Occipital lobe (tissue), 2 donors: ENCODE data around the gene SYNE3. TPM values are rescaled to one million over a fixed set of nuclear protein-coding genes. Genes with fewer than 3 reads are reported as not detected.
A peak's percentile ranks its signal among the peaks of the same experiment; 100 is the strongest.

Experiments used
- DNase-seq: peaks from one replicate; lab custom pipeline; 2025; lab: John Stamatoyannopoulos, UW
- total RNA-seq: library from RNA; depleted of rRNA; stranded (reverse); fragments of >200 nt; gene quantifications from one replicate; pipeline ENCODE4 v1.2.3, GENCODE V29; 2014

SYNE3 gene
- total RNA-seq, 1 donor from 2014 or later, result 2.2 TPM

- no peak for DNase-seq
Measured at GRCh38 chr14:95491936-95492608, 24.4 kb downstream of the SYNE3 start.

GRCh38 chr14:95490727-95491451, 25.6 kb downstream of the SYNE3 start:
- DNase-seq, result no peak

- no peak for DNase-seq
Measured at GRCh38 chr14:95490138-95490509, 26.3 kb downstream of the SYNE3 start.

GRCh38 chr14:95489214-95490137, 27.0 kb downstream of the SYNE3 start:
- no peak for DNase-seq

- DNase-seq, result no peak
Measured at GRCh38 chr14:95488376-95489213, 27.9 kb downstream of the SYNE3 start.

GRCh38 chr14:95487669-95488084, 28.8 kb downstream of the SYNE3 start:
- DNase-seq, result no peak

- no peak for DNase-seq
Measured at GRCh38 chr14:95486875-95487668, 29.4 kb downstream of the SYNE3 start.

- DNase-seq, result no peak
Measured at GRCh38 chr14:95485222-95485819, 31.1 kb downstream of the SYNE3 start.

GRCh38 chr14:95484296-95484695, 32.2 kb downstream of the SYNE3 start:
- no peak for DNase-seq

GRCh38 chr14:95483309-95484165, 32.9 kb downstream of the SYNE3 start:
- DNase-seq, result peak; percentile 26

- DNase-seq, result no peak
Measured at GRCh38 chr14:95482627-95483308, 33.7 kb downstream of the SYNE3 start.

- no peak for DNase-seq
Measured at GRCh38 chr14:95481391-95482022, 34.9 kb downstream of the SYNE3 start.

GRCh38 chr14:95480887-95481226, 35.6 kb downstream of the SYNE3 start:
- no peak for DNase-seq

GRCh38 chr14:95480109-95480886, 36.2 kb downstream of the SYNE3 start:
- DNase-seq, result no peak

- no peak for DNase-seq
Measured at GRCh38 chr14:95479494-95479893, 37.0 kb downstream of the SYNE3 start.

- no peak for DNase-seq
Measured at GRCh38 chr14:95478818-95479217, 37.6 kb downstream of the SYNE3 start.

GRCh38 chr14:95478309-95478708, 38.1 kb downstream of the SYNE3 start:
- no peak for DNase-seq
